GM21367 (cell line): ENCODE measurements around the gene TTC36.
"Not testable (repeated sequence)": the region's sequence is repeated elsewhere in the genome, so short reads cannot be mapped to it uniquely, and the experiment has no call there.

Experiments used
- ATAC-seq: cut with Tn5 transposase; IDR thresholded peaks from one replicate; pipeline ENCODE4 v1.9.1; 2021; ENCODE audit not compliant: unreplicated experiment

TTC36 gene

DNA sequence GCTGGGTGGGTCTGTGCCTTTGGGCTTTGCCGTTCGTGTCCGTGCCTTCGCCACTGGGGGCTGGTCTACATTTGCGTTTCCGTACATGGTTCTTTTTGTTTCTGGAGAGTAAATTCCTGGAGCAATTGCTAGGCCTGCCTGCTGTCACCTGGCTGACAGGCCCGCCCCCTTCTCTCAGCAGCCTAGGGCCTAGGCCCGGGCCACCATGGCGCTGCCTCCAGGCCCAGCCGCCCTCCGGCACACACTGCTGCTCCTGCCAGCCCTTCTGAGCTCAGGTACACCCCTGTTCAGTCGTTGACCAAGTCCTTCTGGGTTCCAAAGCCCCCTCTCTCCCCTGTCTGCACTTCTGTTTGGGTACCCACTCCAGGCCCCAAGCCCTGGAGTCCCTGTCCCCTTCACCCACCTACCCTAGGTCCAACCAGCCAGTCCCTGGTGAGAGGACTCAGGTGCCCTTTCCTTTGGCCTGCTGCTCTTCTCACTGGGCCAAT, 4.4 kb downstream of the TTC36 start:
- no peak for ATAC-seq

DNA sequence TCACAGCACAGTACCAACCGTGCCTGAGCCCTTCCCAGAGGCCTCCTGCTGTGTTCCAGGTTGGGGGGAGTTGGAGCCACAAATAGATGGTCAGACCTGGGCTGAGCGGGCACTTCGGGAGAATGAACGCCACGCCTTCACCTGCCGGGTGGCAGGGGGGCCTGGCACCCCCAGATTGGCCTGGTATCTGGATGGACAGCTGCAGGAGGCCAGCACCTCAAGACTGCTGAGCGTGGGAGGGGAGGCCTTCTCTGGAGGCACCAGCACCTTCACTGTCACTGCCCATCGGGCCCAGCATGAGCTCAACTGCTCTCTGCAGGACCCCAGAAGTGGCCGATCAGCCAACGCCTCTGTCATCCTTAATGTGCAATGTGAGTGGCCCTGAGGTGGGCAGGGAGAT, 4.8 kb downstream of the TTC36 start:
- ATAC-seq = no peak

DNA sequence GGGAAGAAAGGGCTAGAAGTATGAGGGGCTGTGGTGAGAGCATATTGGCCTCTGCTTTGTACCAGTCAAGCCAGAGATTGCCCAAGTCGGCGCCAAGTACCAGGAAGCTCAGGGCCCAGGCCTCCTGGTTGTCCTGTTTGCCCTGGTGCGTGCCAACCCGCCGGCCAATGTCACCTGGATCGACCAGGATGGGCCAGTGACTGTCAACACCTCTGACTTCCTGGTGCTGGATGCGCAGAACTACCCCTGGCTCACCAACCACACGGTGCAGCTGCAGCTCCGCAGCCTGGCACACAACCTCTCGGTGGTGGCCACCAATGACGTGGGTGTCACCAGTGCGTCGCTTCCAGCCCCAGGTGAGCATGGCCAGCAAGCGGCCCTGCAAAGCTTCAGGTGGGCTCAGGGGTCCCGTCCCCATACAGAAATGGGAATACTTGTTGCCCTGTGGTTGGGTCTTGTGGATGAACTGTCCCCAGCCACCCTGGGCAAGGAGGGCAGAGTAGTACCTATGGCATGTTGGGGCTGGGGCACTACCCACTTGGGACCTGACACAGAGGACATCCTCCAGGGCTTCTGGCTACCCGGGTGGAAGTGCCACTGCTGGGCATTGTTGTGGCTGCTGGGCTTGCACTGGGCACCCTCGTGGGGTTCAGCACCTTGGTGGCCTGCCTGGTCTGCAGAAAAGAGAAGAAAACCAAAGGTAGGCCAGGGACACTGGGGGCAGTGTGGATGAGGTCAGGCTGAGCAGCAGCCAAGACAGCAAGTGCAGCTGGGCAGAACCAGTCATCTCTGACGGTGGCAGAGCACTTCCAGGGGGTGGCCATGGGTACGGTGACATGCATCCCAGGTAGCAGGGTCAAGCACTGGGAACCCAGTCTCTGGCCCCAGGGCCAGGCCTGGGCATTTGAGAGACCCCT, 5.8 kb downstream of the TTC36 start:
- ATAC-seq = no peak

- no peak for ATAC-seq
These were observed 6.8 kb downstream of the TTC36 start for GRCh38 chr11:118533769-118534729.

- no peak for ATAC-seq
These were observed 8.0 kb downstream of the TTC36 start for GRCh38 chr11:118535261-118535660.

DNA sequence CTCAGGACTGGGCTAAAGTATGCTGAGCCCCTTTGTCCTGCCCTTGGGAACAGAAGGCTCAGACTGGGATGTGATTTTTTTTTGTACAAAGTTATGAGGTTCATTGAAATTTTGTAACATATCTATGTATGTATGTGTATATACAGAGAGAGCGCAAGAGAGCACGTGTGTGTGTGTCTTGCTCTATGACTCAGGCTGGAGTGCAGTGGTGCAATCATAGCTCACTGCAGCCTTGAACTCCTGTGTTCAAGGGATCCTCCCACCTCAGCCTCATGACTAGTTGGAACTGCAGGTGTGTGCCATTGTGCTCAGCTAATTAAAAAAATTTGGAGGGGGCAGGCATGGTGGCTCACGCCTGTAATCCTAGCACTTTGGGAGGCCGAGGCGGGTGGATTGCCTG, 9.5 kb downstream of the TTC36 start:
- no peak for ATAC-seq

DNA sequence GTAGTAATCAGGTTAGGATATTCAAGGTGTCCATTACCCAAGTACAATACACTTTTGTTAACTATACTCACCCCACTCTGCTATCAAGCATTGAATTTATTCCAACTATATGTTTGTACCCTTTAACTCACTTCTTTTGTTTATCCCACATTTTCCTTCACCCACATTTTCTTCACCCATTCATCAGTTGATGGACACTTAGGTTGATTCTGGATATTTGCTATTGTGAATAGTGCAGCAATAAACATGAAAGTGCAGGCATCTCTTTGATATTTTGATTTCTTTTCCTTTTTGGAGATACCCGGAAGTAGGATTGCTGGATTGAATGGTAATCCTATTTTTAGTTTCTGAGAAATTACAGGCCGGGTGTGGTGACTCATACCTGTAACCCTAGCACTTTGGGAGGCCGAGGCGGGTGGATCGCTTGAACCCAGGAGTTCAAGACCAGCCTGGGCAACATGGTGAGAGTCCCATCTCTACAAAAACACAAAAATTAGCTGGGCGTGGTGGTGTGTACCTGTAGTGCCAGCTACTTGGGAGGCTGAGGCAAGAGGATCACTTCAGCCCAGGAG, 10.2 kb downstream of the TTC36 start:
- no peak for ATAC-seq

- no peak for ATAC-seq
These were observed 16.9 kb downstream of the TTC36 start for GRCh38 chr11:118544010-118544646.

GRCh38 chr11:118544647-118545010, 17.4 kb downstream of the TTC36 start:
- ATAC-seq = no peak

GRCh38 chr11:118545533-118545932, 18.3 kb downstream of the TTC36 start:
- no peak for ATAC-seq

- no peak for ATAC-seq
These were observed 19.9 kb downstream of the TTC36 start for GRCh38 chr11:118547132-118547531.

GRCh38 chr11:118552341-118552740, 25.1 kb downstream of the TTC36 start:
- no peak for ATAC-seq

DNA sequence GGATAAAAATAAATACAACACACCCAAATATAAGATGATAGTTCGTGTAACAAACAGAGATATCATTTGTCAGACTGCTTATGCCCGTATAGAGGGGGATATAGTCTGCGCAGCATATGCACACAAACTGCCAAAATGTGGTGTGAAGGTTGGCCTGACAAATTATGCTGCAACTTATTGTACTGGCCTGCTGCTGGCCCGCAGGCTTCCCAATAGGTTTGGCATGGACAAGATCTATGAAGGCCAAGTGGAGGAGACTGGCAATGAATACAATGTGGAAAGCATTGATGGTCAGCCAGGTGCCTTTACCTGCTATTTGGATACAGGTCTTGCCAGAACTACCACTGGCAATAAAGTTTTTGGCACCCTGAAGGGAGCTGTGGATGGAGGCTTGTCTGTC, 33.5 kb downstream of the TTC36 start:
- no peak for ATAC-seq

GRCh38 chr11:118565051-118565450, 37.8 kb downstream of the TTC36 start:
- ATAC-seq = no peak

DNA sequence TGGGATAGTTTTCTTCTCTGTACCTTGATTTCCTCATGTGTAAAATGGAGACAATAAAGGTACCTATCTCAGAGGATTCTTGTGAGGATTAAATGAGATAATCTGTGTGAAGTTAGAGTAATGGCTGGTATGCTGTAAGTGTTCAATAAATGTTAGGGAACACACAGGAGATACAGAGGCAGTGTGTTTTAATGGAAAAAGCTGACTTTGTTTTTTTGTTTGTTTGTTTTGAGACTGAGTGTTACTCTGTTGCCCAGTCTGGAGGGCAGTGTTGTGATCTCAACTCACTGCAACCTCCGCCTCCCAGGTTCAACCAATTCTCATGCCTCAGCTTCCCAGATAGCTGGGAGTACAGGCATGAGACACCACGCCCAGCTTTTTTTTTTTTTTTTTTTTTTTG, 42.4 kb downstream of the TTC36 start:
- ATAC-seq = no peak

DNA sequence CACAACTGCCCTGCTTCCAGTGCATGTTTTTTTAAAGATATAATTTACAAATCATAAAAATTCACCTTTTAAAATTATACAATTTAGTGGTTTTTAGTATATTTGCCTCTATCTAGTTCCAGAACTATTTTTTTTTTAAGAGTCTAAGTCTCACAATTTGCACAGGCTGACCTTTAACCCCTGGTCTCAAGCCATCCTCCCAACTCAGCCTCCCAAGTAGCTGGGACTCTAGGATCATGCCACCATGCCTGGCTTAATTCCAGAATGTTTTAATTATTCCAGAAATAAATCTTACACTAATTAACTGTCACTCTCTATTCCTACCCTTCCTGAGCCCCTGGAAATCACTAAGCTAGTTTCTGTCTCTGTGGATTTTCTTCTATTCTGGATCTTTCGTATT, 43.5 kb downstream of the TTC36 start:
- ATAC-seq = no peak

DNA sequence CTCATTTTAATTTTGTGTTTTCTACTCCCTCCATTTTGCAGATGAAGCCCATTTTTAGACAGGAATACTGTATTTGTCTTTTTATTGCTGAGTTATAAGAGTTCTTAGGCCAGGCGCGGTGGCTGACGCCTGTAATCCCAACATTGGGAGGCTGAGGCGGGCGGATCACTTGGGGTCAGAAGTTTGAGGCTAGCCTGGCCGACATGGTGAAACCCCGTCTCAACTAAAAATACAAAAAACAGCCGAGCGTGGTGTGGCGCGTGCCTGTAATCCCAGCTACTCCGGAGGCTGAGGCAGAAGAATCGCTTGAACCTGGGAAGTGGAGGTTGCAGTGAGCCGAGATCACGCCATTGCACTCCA, 44.4 kb downstream of the TTC36 start:
- not testable (repeated sequence) for ATAC-seq

- ATAC-seq = peak; percentile 71
These were observed 45.0 kb downstream of the TTC36 start, which contains the start of gene ARCN1 for GRCh38 chr11:118572061-118572980. Gene ARCN1, plus strand, starts transcription at chr11:118572409. Its CDS starts 139 bp downstream, at chr11:118572548.

DNA sequence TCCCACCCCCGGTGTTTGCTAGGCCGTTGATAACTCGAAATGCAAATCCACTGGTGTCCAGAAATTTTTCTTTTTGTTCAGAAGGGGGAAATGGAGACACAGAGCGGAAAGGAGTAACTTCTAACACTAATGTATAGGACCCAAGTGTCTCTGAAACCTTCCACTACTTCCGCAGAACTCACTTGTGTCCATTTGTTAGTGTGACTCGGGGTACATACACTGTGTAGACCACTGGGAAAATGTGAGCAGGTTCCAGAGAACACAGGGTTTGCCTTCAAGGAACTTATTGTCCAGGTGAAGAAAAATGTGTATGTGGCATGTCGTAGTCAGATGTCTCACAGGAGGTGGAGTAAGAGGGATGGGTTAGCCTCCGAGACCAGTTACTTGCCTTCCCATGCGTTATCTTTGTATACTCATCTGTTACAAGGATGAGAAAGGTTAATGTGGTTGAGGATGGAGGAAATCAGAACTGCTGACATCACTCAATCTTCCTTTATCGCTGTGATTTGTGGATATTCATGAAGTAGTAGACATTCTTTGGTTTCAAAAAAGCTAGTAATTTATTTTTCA, 45.8 kb downstream of the TTC36 start:
- no peak for ATAC-seq
